Mammary epithelial cell (primary cell): ENCODE results near the gene HS6ST2.
"Not testable (repeated sequence)": the region's sequence is repeated elsewhere in the genome, so short reads cannot be mapped to it uniquely, and the experiment has no call there.

Experiments
- EZH2 ChIP-seq: IDR thresholded peaks from 2 replicates; pipeline ENCODE4 v1.6.1; 2012; ENCODE audit warnings: low read length, inconsistent platforms, borderline replicate concordance
- TF ChIP-seq, protein P1 (sequence below), 2 donors: IDR thresholded peaks in 1 of 2; conservative IDR thresholded peaks in 1 of 2; 2 replicates each; pipeline ENCODE4 v1.5.1; 2011 to 2012; ENCODE audit warnings: inconsistent platforms in 2 of 2, low read length in 2 of 2, mild to moderate bottlenecking in 2 of 2, control low read depth in 1 of 2, low read depth in 1 of 2; ENCODE audit not compliant: insufficient read depth in 1 of 2; ENCODE audit errors: extremely low read depth in 1 of 2

DNA sequence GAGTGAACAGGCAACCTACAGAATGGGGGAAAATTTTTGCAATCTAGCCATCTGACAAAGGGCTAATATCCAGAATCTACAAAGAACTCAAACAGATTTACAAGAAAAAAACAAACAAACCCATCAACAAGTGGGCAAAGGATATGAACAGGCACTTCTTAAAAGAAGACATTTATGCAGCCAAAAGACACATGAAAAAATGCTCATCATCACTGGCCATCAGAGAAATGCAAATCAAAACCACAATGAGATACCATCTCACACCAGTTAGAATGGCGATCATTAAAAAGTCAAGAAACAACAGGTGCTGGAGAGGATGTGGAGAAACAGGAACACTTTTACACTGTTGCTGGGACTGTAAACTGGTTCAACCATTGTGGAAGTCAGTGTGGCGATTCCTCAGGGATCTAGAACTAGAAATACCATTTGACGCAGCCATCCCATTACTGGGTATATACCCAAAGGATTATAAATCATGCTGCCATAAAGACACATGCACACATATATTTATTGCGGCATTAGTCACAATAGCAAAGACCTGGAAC, 13.3 kb downstream of the HS6ST2 start:
- TF ChIP-seq, protein P1, sequence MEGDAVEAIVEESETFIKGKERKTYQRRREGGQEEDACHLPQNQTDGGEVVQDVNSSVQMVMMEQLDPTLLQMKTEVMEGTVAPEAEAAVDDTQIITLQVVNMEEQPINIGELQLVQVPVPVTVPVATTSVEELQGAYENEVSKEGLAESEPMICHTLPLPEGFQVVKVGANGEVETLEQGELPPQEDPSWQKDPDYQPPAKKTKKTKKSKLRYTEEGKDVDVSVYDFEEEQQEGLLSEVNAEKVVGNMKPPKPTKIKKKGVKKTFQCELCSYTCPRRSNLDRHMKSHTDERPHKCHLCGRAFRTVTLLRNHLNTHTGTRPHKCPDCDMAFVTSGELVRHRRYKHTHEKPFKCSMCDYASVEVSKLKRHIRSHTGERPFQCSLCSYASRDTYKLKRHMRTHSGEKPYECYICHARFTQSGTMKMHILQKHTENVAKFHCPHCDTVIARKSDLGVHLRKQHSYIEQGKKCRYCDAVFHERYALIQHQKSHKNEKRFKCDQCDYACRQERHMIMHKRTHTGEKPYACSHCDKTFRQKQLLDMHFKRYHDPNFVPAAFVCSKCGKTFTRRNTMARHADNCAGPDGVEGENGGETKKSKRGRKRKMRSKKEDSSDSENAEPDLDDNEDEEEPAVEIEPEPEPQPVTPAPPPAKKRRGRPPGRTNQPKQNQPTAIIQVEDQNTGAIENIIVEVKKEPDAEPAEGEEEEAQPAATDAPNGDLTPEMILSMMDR (conservative IDR thresholded peaks at IDR 0.05 in 1 of 2, IDR thresholded peaks at IDR 0.05 in 1 of 2; ENCODE audit: extremely low read depth in 1 of 2, insufficient read depth in 1 of 2, low read depth in 1 of 2, low read length in 2 of 2) = not testable (repeated sequence)
- TF ChIP-seq EZH2 = not testable (repeated sequence)
